Activated CD4-positive, alpha-beta T cell treated with anti-CD3 and anti-CD28 coated beads, Interleukin-2, amount 50 U/mL, for 48 hours (primary cell): ENCODE measurements around the gene CHN2.
"Not testable (repeated sequence)": the region's sequence is repeated elsewhere in the genome, so short reads cannot be mapped to it uniquely, and the experiment has no call there.

ENCODE experiments used
- DNase-seq, 2 experiments: peaks; one replicate each; pipeline ENCODE4 v3.0.0-alpha.2; 2020

The CHN2 gene

DNA sequence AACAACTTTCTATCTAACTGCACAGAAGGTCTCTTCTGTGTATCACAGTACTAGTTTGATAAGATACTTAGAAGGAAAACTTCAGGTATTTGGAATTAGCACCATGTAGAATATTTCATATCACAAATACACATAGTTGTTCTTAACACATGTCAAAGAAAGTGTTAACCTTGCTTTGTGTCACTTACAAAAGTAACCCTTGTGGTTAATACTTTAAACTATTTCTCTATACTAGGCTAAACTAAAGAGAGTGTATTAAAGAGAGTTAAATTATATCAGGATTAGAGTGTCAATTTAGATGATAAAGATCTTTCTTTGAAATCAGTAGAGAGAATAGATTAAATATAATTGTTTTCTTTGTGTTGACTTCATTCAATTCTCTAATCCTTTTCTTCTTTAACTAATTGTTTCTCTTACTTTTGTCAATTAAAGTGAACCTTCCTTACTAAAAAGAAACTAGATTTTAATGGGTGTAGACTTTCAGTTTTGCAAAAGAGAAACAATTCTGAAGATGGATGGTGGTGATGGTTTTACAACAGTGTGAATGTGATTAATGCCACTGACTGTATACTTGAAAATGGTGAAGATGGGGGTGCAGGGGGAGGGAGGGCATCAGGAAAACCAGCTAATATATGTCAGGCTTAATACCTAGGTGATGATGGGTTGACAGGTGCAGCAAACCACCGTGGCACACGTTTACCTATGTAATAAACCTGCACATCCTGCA is 67.8 kb downstream of the CHN2 start:
- no peak for DNase-seq

DNA sequence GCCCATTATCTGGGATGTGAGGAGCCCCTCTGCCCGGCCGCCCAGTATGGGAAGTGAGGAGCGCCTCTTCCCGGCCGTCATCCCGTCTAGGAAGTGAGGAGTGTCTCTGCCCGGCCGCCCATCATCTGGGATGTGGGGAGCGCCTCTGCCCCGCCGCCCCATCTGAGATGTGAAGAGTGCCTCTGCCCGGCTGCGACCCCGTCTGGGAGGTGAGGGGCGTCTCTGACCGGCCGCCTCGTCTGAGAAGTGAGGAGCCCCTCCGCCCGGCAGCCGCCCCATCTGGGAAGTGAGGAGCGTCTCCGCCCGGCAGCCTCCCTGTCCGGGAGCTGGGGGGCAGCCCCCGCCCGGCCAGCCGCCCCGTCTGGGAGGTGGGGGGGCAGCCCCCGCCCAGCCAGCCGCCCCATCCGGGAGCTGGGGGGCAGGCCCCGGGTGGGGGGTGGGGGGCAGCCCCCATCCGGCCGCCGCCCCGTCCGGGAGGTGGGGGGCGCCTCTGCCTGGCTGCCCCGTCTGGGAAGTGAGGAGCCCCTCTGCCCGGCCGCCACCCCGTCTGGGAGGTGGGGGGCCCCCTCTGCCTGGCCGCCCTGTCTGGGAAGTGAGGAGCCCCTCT is 69.1 kb downstream of the CHN2 start:
- DNase-seq, result not testable (repeated sequence)

DNA sequence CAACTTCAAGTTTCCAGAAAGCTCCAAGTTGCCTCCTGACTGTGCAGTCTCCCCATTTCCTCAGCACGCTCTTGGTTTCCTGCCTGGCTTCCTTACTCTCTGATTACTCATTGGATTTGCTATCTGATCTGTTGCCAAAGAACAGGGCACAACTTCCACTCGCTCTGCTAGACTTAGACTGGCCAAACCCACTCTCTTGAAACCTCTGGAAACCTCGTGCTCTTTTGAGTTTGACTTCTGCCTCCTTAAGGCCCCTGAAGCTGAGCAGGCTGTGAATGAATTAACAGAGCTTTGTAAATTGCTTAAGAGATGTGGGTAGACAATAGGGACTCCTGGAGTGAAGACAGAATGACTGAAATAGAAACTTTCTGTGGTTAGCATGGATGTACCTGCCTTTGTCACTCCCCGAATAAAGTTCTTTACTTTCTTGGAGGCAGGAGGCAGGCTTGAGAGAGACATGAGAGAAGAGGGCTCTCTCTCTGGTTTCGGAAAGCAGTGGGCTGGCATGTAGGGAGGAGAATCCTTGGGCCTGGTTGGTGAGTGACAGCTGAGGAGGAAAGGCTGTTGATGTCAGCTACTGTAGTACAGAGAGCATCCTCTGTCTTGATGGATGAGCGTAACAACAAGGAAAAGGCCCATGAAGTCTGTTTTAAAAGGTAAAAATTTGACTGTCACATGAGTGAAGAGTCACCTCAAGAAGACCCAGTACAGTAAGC is 70.8 kb downstream of the CHN2 start:
- no peak for DNase-seq

DNA sequence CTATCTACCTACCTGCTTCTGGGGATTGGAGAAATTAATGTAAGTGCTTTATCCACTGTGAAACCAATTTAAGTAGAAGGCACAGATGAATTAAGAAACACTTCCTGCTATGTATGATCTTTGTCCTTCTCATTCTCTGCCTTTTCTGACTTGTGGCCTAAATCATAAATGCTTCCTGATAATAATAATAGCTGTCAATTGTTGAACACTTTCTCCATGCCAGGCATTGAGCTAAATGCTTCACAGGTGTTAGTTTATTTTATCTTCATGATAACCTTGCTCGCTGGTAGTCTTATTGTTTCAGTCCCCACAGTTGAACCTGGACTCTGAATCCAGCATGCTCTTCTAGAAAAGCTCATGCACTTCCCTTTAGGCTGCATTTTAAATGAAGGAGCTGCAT is 75.4 kb downstream of the CHN2 start:
- no peak for DNase-seq

DNA sequence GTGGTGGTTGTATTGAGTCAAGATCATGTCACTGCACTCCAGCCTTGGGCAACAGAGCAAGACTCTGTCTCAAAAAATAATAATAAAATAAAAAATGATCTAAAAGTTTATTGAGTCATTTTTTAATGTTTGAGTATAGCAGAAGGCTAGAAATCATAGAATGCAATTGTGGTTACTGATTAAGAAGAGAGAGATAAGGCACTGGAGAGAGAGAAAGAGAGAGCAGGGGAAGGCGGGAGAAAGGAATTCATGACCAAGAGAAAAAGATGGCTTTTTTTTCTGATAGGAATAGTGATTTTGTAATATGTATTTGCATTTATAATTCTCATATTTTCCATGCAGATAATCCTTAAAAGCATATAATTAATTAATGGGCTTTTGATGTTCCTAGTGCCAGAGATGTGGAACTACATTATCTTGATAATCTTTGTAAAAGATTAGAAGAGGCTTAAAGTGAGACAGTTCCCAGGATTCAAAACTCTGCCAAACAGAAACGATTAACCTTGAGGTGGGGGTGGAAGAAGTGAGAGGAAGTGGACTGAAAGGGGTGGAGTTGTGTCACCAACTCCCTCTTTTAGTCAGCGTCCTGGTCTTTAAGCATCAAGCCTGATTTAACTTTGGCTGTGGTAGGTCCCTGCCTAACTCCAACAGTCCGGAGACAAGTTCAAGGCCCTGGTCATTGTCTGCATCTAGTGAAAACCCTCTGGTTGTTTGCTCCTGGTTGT is 76.2 kb downstream of the CHN2 start:
- DNase-seq, result peak in 1 of 2 experiments; percentile 7

DNA sequence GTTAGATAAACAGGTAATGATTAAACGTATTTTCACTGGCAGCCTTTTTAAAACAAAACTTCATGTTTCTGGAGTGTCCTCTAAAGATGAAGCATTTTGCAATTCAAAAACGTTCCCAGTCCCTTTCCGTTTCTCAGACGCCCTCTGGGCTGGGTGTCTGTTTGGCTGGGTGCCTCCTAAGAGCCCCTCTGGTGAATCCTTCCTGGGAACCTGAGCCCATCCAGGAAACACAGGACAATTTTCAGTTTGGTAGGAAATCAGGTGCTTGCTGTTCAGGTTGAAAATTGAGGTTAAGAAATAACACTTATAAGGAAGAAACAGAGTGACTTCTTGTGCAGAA is 76.7 kb downstream of the CHN2 start:
- DNase-seq, result no peak

DNA sequence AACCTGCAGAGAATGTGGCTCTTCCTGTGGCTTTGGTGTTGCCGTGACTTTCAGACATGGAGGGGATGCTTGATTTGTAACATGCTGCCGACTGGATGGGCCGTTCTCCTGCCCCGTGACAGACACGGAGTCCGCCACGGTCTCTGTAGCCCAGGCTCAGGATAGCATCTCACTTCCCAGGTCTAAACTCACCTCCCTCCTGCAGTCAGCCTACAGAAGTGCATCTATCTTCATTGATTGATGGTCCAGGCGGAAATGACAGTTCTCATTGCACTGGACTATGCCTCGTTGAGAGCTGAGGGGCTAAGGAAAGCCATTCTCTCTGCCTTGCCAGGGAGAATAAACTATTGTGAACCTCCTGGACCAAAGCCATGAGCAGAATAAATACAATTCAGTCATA is 77.5 kb downstream of the CHN2 start:
- no peak for DNase-seq

DNA sequence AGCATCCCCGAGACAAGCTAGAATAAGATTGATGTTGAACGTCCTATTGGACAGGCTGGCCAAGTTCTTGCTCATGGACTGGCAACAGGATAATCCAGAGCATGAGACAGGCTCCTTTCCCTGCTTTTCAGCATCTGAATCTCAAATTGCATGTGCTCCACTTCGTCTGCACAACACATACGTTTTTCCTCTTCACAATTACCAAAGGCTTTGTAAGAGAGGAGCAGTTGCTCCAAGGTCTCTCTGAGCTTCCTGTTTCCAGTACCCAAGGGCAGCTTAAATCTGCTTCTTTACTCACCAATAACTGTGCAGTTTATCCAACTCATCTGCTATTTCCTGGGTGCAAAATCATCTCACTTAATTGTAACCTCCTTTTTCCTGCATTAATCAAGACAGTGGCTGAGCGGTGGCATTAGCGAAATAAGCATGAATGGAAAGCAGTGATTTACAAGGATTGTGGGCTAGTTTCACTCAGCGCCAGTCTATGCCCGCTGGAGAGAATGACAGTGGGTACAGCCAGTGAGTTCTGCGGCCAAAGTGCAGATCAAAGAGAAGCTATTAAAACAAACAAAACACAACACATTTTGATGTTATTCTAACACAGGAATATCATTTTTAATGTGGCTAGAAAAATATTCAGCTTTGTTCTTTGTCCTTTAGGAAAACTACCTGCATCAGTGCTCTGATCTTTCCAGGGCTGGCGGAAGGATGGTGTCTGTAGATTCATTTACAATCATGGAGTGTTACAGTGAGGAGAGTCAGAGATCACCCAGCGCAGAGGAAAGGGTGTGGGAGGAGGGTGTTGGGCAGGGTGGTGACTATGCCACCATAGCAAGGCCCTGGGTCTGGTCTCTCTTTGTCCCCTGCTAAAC is 79.8 kb downstream of the CHN2 start:
- DNase-seq, result no peak

DNA sequence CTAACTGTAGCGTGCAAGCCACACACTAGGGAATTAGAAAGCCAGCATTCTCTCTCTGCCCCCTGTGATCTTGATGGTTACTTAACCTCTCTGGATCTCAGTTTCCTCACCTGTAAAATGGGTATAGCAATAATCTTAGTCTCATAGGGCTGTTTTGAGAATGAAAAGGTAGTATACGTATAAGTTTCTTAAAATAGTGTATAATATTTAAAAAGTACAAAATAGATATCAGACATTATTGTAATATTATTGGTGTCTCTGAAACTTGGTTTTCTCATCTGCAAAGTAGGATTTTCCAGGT is 80.4 kb downstream of the CHN2 start:
- DNase-seq, result no peak

DNA sequence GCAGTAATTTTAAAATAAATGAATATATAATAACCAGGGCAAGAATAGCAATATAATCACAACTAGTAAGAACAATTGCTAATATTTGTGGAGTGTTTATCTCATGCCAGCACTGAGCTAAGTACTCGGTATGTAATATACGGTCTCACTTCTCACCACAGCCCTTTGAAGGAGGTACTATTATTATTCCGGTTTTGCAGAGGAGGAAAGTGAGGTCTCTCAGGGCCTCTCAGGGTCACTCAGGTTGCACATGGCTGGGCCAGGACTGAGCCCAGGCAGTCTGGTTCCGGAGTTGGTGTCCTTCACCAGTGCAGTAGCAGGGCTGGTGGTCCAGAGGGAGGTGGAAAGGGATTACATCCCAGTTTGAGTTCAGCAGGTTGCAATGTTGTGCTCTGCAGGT is 80.9 kb downstream of the CHN2 start:
- no peak for DNase-seq

DNA sequence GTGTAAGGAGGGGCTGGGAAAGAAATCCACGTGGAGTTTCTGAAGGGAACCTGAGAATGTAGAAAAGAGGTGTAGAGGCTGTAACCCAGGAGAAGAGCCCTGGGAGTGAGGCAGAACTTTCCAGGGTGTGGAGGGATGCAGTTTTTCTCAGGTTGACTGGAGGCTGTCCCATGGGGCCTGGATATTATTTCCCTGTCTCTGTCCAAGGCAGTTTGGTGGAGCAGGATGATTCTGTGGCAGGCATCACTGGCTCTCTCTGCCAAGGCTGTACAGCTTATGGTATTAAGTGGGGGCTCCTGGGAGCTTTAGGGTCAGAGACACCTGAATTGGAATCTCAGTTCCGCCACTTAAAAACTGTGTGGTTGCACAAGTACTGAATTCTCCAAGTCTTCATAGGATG is 81.6 kb downstream of the CHN2 start:
- DNase-seq, result no peak

DNA sequence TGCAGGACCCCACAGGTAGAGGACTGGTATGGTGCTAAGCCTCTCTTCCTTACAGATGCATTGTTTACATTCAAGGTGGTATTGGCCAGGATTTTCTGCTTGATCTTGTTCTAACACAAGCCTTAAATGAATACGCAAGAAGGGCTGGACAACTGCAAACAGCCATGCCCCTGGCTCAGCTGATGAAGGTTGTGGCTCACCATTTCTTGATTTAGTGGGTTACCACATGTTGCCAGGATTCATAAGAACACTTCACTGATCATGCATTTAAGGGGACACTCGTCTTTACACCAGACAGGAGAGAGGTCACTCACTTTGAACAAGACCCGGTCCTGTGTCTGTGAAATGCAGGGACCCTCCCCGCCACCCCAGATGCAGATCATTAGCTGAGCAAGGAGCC is 82.2 kb downstream of the CHN2 start:
- DNase-seq, result no peak

DNA sequence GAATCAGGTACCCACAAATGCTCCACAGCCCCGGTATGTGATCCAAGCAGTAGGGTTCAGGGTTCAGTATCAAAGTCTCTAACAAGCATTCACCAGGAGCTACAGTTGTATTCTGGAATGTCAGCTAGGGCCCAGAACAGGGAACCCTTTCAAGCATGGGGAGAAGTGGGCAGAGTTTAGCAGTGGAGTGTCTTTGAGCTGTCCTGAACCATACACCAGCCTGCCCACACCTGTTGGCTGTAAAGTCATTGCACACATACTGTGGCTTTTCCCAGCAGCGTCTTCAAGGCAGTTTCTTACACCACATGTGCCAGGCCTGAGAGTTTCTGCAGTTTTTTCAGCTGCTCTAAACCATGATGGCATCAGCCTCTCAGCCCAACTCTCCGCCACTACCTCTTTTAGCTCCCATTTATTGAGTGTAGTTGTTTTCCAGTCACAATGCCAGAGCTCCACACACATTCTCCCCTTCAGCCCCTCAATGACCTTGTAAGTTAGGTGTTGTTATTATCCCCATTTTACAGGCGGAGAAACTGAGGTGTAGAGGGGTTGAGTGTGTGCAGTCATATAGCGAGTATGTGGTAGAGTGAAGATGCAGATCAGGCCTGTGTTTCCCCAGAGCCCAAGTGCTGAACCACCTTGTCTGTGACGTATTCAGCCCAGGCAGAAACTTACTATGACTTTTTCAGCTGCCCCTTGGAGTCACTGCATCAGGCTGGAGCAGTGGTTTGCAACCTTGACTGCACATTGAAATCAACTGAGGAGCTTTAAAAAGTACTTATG is 83.1 kb downstream of the CHN2 start:
- DNase-seq, result no peak

DNA sequence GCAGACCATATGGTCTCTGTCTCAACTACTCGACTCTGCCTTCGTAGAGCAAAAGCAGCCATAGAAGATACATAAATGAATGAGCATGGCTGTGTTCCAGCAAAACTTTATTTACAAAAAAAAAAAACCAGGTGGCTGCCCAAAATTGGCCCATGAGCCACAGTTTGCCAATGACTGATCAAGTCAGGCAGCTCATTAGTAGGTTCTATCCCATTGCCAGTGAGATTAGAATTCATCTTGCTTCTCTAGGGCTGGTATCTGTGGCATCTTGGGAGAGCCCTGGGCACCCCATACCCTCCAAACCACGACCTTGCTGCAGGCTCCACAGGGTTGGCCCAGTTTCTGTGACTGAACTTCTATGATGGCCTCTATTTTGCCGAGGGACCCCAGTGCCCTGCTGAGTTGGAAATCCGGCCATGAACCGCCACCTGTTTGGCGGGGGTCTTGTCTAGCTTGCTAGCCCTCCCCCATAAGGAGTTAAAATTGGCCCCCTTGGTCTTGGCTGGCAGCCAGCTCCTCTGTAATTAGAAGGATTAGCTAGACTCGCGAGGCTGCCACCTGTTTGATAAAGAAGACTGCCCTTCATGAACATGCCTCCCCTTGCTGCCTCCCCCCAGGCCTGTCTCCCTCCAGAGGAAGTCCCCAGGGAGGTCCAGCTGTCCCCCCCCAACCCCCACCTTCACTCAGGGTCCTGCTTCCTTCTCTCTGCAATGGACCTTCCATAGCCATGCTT is 83.9 kb downstream of the CHN2 start:
- no peak for DNase-seq

DNA sequence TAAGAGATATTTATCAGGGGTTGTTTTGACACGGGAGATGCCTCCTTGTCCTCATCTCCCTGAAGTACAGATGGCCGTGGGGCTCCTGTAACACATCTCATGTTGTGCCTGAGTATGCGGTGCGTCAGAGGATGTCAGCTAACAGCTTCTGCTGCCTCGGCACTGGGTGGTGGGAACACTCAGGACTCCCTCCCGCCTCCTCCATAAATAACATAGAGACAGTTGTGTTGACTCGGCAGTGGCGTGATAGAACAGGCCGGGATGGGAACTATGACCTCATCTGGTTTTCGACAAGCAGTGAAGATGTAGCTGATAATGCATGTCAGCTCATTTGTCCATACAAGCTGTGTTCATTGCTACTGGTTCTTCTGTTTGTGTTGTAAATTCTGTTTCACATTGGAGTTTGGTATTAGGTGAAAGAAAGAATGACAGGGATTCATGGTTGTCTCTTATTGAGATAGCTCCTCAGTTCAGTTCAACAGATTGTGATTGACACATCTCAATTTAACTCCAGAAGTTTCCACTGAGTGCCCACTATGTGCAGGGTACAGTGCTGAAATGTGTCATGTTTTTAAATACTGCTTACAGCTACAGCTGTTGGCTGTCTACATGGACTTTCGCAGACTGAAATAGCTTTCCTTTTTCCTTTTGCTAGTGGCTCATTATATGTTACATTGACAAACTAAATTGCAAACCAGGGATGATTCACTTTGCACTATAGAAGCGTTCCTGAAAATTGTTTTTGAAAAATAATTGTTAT is 87.4 kb downstream of the CHN2 start:
- no peak for DNase-seq

DNA sequence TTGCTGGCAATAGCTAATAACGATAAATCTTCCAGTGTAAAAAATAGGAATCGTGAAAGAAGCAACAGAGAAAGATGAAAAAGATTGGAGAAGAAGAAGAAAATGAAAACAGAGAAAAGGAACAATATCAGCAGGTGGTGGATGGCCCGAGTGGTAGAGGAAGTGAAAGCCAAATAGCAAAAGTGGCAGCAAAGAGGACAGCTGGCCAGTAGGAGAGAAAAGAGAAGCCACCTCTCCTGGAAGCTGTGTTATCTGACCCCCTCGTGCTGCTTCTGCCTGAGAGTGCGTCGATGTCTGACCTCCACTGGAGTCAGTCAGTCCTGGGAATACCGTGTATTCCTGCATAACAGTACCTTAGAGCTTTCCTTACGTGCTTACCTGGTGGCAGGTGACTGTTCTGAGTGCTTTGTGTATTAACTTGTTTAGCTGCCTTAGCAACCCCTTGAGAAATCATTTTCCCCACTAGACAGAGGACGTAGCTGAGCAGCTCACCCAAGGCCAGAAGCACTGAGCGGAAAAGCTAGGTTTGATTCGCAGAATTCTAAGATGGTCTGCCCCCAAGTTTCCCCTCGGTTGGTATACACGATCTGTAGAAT is 88.3 kb downstream of the CHN2 start:
- no peak for DNase-seq

DNA sequence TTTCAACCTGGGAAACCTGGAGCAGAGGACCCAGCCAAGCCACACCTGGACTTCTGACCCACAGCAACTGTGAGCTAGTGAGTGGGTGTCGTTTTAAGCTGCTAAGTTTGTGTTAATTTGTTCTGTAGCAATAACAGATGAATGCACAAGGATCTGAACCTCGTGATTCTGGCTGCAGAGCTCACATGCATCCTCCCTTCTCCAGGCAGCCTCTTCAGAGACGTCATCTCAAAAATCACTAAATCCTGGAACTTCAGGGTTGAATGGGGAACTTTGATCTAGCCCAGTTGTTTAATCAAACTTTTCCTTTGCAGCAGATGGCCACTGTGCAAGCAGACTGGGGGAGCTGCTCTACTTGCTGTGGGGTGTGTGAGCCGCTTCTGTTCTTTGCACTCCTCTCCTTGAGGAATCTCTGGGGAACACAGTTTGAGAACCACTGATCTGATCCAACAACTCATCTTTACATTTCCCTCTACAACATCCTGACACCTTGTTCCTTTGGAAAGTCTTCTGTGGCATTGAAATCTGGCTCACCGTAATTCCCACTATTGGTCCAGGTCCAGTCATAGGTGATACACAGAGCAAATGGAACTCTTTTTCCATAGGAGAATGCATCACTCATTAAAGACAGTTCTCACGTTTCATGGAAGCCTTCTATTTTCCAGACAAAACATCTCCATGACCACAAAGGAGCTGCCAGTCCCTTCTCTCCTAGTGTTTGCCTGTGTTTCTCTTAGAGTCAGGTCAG is 90.3 kb downstream of the CHN2 start:
- DNase-seq, result no peak

DNA sequence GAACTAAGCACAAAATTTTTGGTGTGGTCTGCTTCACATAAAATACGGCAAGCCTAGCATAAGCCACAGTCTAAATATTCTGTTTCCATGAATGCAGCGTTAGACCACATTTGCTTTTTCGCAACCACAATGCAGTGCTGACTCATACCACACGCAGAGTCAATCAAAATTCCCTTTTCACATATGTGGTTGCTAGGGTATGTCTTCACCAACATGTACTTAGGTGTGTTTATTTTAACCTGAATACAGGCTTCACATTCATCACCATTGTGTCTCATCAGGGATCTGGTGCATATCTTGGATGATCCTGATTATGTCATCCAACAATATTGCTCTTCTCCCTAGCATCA is 90.8 kb downstream of the CHN2 start:
- peak; percentile 11 to 39 for DNase-seq

DNA sequence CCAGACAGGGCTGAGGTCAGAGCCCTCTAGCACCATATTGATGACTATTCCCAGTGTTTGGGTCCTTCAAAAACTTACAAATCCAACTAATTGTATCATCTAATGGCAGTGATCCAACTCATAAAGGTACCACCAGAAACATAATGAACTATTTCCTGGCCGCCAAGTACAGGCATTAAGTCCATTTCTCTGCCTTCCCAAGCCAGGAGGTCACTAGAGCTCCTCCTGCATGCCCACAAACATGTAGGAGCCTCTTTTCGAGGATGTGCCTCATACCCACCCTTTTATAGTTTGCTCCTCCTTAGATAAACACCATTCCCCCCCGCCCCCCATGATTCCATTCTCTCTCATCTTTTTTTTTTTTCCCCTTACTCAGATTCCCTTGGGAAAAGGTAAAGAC is 91.3 kb downstream of the CHN2 start:
- no peak for DNase-seq

DNA sequence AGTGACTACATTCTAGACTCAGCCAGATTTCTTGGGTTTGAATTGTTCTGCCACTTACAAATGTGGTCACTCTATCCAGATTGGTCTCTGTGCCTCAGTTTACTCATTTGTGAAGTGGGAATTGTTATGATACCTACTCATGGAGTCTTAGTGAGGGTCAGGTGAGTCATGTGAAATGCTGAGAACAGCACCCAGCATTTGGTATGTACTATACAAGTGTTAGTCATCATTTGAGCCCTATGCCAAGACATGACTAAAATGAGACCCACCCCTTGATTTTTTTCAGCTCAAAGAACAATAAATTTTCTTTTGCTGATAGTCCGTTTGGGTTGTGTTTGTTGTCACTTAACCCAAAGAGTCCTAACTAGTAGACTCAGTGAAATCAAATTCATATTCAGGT is 92.8 kb downstream of the CHN2 start:
- DNase-seq, result no peak
